Fibroblast of lung (primary cell): ENCODE data around the gene RPS6KC1.

ENCODE experiments used
- EZH2 ChIP-seq: IDR thresholded peaks from 2 replicates; pipeline ENCODE4 v1.5.1; 2012; ENCODE audit warnings: low read length, control low read depth, mild to moderate bottlenecking; ENCODE audit errors: missing control alignments
- TF ChIP-seq, protein P1 (sequence below), 2 donors: IDR thresholded peaks in 1 of 2; conservative IDR thresholded peaks in 1 of 2; 1 replicate in 1 of 2; 2 replicates in 1 of 2; pipeline ENCODE4 v1.5.1; 2011 to 2012; ENCODE audit warnings: low read length in 2 of 2, control low read depth in 1 of 2, inconsistent platforms in 1 of 2, low read depth in 1 of 2, mild to moderate bottlenecking in 1 of 2

DNA sequence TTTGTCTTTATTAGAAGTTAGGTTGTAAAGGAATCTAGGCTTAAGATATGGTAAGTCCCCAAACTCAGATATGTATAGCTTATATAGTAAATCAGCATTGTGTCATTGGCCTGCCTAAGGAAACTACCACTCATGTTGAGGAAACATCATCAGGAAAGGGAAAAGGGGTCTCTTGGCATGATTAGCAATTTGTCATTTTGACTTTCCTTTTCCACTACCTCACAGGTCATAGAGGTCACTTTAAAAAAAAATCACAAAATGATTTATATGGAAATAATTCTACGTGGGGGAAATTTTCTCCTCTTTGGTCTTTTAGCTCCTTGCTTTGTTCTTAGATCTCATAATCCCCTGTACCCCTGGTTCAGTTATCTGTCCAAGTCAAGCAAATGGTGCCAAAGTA is 213.5 kb downstream of the RPS6KC1 start:
- TF ChIP-seq, protein P1, sequence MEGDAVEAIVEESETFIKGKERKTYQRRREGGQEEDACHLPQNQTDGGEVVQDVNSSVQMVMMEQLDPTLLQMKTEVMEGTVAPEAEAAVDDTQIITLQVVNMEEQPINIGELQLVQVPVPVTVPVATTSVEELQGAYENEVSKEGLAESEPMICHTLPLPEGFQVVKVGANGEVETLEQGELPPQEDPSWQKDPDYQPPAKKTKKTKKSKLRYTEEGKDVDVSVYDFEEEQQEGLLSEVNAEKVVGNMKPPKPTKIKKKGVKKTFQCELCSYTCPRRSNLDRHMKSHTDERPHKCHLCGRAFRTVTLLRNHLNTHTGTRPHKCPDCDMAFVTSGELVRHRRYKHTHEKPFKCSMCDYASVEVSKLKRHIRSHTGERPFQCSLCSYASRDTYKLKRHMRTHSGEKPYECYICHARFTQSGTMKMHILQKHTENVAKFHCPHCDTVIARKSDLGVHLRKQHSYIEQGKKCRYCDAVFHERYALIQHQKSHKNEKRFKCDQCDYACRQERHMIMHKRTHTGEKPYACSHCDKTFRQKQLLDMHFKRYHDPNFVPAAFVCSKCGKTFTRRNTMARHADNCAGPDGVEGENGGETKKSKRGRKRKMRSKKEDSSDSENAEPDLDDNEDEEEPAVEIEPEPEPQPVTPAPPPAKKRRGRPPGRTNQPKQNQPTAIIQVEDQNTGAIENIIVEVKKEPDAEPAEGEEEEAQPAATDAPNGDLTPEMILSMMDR (conservative IDR thresholded peaks at IDR 0.05 in 1 of 2, IDR thresholded peaks at IDR 0.05 in 1 of 2; ENCODE audit: low read depth in 1 of 2, low read length in 2 of 2): no peak
- no peak for TF ChIP-seq EZH2
